Hematopoietic multipotent progenitor cell treated with erythropoietin and hydrocortisone succinate and interleukin-3 and kit ligand, for 15 days (in vitro differentiated cells): ENCODE data around the gene CDHR3.
"Not testable (repeated sequence)": the region's sequence is repeated elsewhere in the genome, so short reads cannot be mapped to it uniquely, and the experiment has no call there.

Experiments
- DNase-seq: peaks from one replicate; pipeline ENCODE4 v3.0.0-alpha.2; 2015; ENCODE audit warnings: low spot score

The CDHR3 gene, protein sequence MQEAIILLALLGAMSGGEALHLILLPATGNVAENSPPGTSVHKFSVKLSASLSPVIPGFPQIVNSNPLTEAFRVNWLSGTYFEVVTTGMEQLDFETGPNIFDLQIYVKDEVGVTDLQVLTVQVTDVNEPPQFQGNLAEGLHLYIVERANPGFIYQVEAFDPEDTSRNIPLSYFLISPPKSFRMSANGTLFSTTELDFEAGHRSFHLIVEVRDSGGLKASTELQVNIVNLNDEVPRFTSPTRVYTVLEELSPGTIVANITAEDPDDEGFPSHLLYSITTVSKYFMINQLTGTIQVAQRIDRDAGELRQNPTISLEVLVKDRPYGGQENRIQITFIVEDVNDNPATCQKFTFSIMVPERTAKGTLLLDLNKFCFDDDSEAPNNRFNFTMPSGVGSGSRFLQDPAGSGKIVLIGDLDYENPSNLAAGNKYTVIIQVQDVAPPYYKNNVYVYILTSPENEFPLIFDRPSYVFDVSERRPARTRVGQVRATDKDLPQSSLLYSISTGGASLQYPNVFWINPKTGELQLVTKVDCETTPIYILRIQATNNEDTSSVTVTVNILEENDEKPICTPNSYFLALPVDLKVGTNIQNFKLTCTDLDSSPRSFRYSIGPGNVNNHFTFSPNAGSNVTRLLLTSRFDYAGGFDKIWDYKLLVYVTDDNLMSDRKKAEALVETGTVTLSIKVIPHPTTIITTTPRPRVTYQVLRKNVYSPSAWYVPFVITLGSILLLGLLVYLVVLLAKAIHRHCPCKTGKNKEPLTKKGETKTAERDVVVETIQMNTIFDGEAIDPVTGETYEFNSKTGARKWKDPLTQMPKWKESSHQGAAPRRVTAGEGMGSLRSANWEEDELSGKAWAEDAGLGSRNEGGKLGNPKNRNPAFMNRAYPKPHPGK

GRCh38 chr7:105963038-105963667, at the start of gene CDHR3:
TSS of gene CDHR3 (plus strand) at chr7:105963264. CDS start at chr7:105963319, 55 bp downstream.
- no peak for DNase-seq

DNA sequence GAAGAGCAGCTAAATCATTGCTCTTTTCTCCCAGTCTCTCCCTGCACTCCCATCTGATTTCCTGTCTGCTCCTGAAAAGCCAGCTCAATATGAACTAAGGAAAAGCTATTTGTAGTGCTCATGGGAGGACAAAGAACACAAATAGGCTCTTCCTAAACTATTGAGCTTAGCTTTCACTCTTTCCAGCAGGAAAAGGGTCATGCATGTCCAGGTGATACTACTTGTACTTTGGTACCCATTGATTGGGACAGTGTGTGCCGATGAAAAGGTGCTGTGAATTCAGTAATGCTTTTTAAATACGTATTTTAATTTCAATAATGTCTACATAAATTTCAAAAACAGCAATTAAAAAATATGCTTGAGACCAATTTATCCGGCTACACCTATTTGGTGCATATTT, 49.1 kb upstream of the CDHR3 start:
- DNase-seq = no peak

- no peak for DNase-seq
These were observed 46.5 kb upstream of the CDHR3 start for GRCh38 chr7:105916603-105917002.

- DNase-seq = no peak
These were observed 45.4 kb upstream of the CDHR3 start for GRCh38 chr7:105917659-105918058.

DNA sequence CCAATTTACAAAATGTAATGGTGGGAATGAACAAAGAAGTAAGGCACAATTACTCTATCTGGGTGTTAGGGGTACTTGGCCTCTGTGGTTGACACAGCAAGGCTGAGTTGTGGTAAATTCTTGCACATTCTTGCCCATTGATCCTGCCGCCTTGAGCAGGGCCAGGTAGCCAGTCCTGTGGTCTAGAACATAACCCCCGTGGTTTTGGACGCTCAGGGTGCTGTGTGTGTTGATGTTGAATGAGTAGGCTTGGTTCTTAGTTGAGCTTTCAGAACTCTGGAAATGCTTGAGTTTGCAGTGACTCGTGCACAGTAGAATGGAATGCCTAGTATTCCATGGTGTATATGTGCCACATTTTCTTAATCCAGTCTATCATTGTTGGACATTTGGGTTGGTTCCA, 42.3 kb upstream of the CDHR3 start:
- no peak for DNase-seq

- no peak for DNase-seq
These were observed 38.1 kb upstream of the CDHR3 start for GRCh38 chr7:105924945-105925344.

DNA sequence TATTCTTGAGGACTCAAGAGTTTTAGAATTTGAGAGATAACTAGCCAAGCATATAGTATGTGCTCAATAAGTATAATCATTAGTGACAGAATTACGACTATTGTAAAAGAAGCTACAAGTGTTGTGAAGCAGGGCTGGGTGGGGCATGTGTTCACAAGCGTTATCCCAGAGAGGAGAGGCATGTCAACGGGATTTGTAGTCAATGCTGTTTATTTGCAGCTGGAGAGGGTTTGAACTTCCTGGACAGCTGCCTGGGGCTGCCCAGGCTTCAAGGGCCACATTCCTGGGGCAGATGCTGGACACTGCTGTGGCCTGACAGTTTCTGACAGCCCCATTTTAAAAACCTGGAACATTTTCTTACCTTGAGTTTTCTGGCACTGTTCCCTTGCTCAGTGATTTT, 36.9 kb upstream of the CDHR3 start:
- no peak for DNase-seq

DNA sequence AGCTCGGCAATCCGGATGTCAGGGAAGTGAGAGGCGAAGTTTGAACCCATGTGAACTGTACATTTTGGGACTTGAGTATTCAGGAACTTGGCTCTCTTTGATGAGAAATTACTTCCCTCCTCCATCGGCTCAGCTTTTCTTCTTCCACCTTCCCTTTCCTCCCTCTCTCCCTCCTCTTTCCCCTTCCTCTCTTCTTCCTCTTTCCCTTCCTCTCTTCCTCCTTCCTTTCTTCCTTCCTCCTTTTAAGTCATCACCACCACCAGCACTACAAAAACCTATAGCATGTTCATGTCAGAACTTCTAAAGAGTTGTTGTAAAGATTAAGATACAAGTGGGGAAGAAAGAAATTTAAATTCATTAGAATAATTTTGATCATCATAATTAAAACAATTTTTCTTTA, 31.9 kb upstream of the CDHR3 start:
- no peak for DNase-seq

- DNase-seq = no peak
These were observed 30.1 kb upstream of the CDHR3 start for GRCh38 chr7:105932835-105933477.

GRCh38 chr7:105934572-105935185, 28.4 kb upstream of the CDHR3 start:
- DNase-seq = no peak

- no peak for DNase-seq
These were observed 27.8 kb upstream of the CDHR3 start for GRCh38 chr7:105935250-105935649.

- DNase-seq = no peak
These were observed 25.7 kb upstream of the CDHR3 start for GRCh38 chr7:105937411-105937810.

GRCh38 chr7:105940109-105940508, 23.0 kb upstream of the CDHR3 start:
- DNase-seq = no peak

GRCh38 chr7:105941596-105941995, 21.5 kb upstream of the CDHR3 start:
- no peak for DNase-seq

- DNase-seq = no peak
These were observed 19.6 kb upstream of the CDHR3 start for GRCh38 chr7:105943486-105943885.

GRCh38 chr7:105945848-105946247, 17.2 kb upstream of the CDHR3 start:
- no peak for DNase-seq

GRCh38 chr7:105951597-105951996, 11.5 kb upstream of the CDHR3 start:
- no peak for DNase-seq

DNA sequence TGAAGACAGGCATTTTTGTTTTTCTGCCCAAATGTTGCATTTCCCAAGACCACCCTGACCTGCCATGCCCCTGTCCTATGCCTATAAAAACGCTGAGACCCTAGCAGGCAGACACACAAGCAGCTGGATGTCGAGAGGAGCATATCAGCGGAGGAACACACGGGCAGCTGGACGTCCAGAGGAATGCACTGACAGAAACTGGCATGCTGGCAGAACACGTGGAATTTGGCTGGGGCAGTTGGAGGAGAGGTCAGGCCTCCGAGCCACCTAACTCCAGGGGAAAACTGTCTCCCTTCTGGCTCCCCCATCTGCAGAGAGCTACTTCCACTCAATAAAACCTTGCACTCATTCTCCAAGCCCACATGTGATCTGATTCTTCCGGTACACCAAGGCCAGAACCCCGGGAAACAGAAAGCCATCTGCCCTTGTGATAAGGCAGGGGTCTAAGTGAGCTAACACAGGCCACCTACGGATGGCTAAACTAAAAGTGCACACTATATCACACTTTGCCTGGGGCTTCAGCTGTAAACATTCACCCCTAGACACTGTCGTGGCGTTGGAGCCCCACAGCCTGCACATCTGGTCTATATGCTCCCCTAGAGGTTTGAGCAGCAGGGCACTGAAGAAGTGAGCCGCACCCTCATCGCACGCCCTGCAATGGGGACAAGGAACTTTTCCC, 10.0 kb upstream of the CDHR3 start:
- no peak for DNase-seq

DNA sequence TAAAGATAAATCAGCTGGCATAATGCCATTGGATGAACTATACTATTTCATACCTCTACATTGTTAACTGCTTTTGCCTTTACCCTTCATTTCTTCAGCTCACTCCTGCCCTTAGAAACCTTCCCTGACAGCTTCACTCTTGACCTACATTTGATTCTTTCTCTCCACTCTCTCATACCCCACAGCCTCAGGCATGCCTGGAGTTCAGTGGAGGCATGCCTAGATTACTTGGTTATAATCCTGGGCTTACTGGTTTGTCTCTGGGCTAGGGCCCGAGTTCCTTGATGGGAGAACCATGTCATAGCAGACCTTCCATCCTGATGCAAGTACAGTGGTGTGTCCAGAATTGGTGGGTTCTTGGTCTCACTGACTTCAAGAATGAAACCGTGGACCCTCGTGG, 8.4 kb upstream of the CDHR3 start:
- no peak for DNase-seq

DNA sequence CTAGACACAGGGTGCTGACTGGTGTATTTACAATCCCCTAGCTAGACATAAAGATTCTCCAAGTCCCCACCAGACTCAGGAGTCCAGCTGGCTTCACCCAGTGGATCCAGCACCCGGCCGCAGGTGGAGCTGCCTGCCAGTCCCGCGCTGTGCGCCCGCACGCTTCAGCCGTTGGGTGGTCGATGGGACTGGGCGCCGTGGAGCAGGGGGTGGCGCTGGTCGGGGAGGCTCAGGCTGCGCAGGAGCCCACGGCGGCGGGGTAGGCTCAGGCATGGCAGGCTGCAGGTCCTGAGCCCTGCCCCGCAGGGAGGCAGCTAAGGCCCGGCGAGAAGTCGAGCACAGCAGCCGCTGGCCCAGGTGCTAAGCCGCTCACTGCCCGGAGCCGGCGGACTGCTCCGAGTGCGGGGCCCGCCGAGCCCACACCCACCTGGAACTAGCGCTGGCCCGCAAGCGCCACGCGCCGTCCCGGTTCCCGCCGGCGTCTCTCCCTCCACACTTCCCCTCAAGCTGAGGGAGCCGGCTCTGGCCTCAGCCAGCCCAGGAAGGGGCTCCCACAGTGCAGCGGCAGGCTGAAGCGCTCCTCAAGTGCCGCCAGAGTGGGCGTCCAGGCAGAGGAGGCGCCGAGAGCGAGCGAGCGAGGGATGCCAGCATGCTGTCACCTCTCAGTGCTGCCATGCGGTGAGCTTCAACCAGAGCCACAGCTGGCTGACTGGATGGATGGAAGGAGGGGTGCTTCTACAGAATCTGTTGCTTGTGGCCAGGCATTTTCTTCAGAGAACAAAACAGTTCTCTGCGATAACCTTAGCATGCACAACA, 7.2 kb upstream of the CDHR3 start:
- DNase-seq = not testable (repeated sequence)
